IPS-20b (cell line): ENCODE results near the gene NTSR1.

Experiments
- H3K27ac ChIP-seq: one replicate; pipeline ENCODE4 v1.5.1; 2013; ENCODE audit warnings: low read length
- H3K27me3 ChIP-seq: 2 replicates; pipeline ENCODE4 v1.6.1; 2013; ENCODE audit warnings: mild to moderate bottlenecking, low read length, inconsistent platforms; ENCODE audit not compliant: insufficient read depth
- H3K36me3 ChIP-seq: 2 replicates; pipeline ENCODE4 v1.6.1; 2013; ENCODE audit warnings: low read depth, mild to moderate bottlenecking, inconsistent platforms, low read length, moderate library complexity; ENCODE audit not compliant: insufficient read depth
- H3K4me1 ChIP-seq: 2 replicates; pipeline ENCODE4 v1.6.1; 2013; ENCODE audit warnings: mild to moderate bottlenecking, control low read depth, inconsistent platforms, low read length, moderate library complexity; ENCODE audit not compliant: insufficient read depth
- H3K4me3 ChIP-seq: 2 replicates; pipeline ENCODE4 v1.5.1; 2013; ENCODE audit warnings: mild to moderate bottlenecking, low read length, inconsistent platforms
- H3K9ac ChIP-seq: 2 replicates; pipeline ENCODE4 v1.6.1; 2013; ENCODE audit warnings: low read depth, mild to moderate bottlenecking, inconsistent platforms, low read length, moderate library complexity
- H3K9me3 ChIP-seq: 2 replicates; pipeline ENCODE4 v1.6.1; 2013; ENCODE audit warnings: mild to moderate bottlenecking, low read depth, low read length, inconsistent platforms; ENCODE audit not compliant: insufficient read depth

The NTSR1 gene

GRCh38 chr20:62733526-62733842, 24.8 kb downstream of the NTSR1 start:
- no peaks in the 10 kb centered on the region for H3K36me3 ChIP-seq
- no peaks in the 10 kb centered on the region for H3K4me1 ChIP-seq
- H3K4me3 ChIP-seq: no peak overlapping the region
- H3K27ac ChIP-seq: no peak overlapping the region
- no peak overlapping the region for H3K9ac ChIP-seq
- no peaks in the 10 kb centered on the region for H3K9me3 ChIP-seq
- H3K27me3 ChIP-seq: peaks cover 6% of the 10 kb centered on the region; the same call in 1 of the 2 replicates

GRCh38 chr20:62733891-62734290, 25.3 kb downstream of the NTSR1 start:
- H3K4me3 ChIP-seq: no peak overlapping the region
- H3K27me3 ChIP-seq: peaks cover 6% of the 10 kb centered on the region; the same call in 1 of the 2 replicates
- H3K36me3 ChIP-seq: no peaks in the 10 kb centered on the region
- H3K27ac ChIP-seq: no peak overlapping the region
- no peaks in the 10 kb centered on the region for H3K9me3 ChIP-seq
- no peak overlapping the region for H3K9ac ChIP-seq
- no peaks in the 10 kb centered on the region for H3K4me1 ChIP-seq

- no peak overlapping the region for H3K9ac ChIP-seq
- no peak overlapping the region for H3K4me3 ChIP-seq
- H3K36me3 ChIP-seq: no peaks in the 10 kb centered on the region
- H3K27ac ChIP-seq: no peak overlapping the region
- no peaks in the 10 kb centered on the region for H3K4me1 ChIP-seq
- H3K27me3 ChIP-seq: peaks cover 6% of the 10 kb centered on the region; the same call in 1 of the 2 replicates
- no peaks in the 10 kb centered on the region for H3K9me3 ChIP-seq
These were observed 25.7 kb downstream of the NTSR1 start for GRCh38 chr20:62734326-62734725.

GRCh38 chr20:62734881-62735280, 26.2 kb downstream of the NTSR1 start:
- H3K27ac ChIP-seq: no peak overlapping the region
- no peaks in the 10 kb centered on the region for H3K9me3 ChIP-seq
- H3K9ac ChIP-seq: no peak overlapping the region
- H3K36me3 ChIP-seq: no peaks in the 10 kb centered on the region
- no peaks in the 10 kb centered on the region for H3K4me1 ChIP-seq
- peaks cover 6% of the 10 kb centered on the region; the same call in 1 of the 2 replicates for H3K27me3 ChIP-seq
- H3K4me3 ChIP-seq: no peak overlapping the region

GRCh38 chr20:62735331-62735821, 26.7 kb downstream of the NTSR1 start:
- no peaks in the 10 kb centered on the region for H3K9me3 ChIP-seq
- H3K9ac ChIP-seq: no peak overlapping the region
- no peaks in the 10 kb centered on the region for H3K4me1 ChIP-seq
- no peaks in the 10 kb centered on the region for H3K36me3 ChIP-seq
- no peak overlapping the region for H3K4me3 ChIP-seq
- no peak overlapping the region for H3K27ac ChIP-seq
- H3K27me3 ChIP-seq: peaks cover 6% of the 10 kb centered on the region; the same call in 1 of the 2 replicates

- H3K4me3 ChIP-seq: no peak overlapping the region
- no peaks in the 10 kb centered on the region for H3K36me3 ChIP-seq
- peaks cover 6% of the 10 kb centered on the region; the same call in 1 of the 2 replicates for H3K27me3 ChIP-seq
- no peaks in the 10 kb centered on the region for H3K9me3 ChIP-seq
- H3K27ac ChIP-seq: no peak overlapping the region
- no peaks in the 10 kb centered on the region for H3K4me1 ChIP-seq
- H3K9ac ChIP-seq: no peak overlapping the region
These were observed 27.4 kb downstream of the NTSR1 start for GRCh38 chr20:62736026-62736406.

- peaks cover 6% of the 10 kb centered on the region; the same call in 1 of the 2 replicates for H3K27me3 ChIP-seq
These were observed 27.9 kb downstream of the NTSR1 start for GRCh38 chr20:62736407-62737071.

GRCh38 chr20:62737271-62737811, 28.7 kb downstream of the NTSR1 start:
- Histone ChIP-seq H3K4me1 (no peaks in the 10 kb centered on the region), H3K36me3 (no peaks in the 10 kb centered on the region), H3K27me3 (peaks cover 6% of the 10 kb centered on the region; the same call in 1 of the 2 replicates), H3K27ac (no peak overlapping the region), H3K9me3 (no peaks in the 10 kb centered on the region), H3K9ac (no peak overlapping the region), H3K4me3 (no peak overlapping the region)

More at GRCh38 chr20:62736407-62737071, 27.9 kb downstream of the NTSR1 start:
- Histone ChIP-seq H3K27ac (no peak overlapping the region), H3K4me1 (no peaks in the 10 kb centered on the region), H3K4me3 (no peak overlapping the region), H3K9me3 (no peaks in the 10 kb centered on the region), H3K36me3 (no peaks in the 10 kb centered on the region), H3K9ac (no peak overlapping the region)

GRCh38 chr20:62738025-62738881, 29.6 kb downstream of the NTSR1 start:
- no peaks in the 10 kb centered on the region for H3K4me1 ChIP-seq
- H3K27me3 ChIP-seq: peaks cover 6% of the 10 kb centered on the region; the same call in 1 of the 2 replicates
- H3K4me3 ChIP-seq: no peak overlapping the region
- no peaks in the 10 kb centered on the region for H3K36me3 ChIP-seq
- no peak overlapping the region for H3K27ac ChIP-seq
- no peaks in the 10 kb centered on the region for H3K9me3 ChIP-seq
- no peak overlapping the region for H3K9ac ChIP-seq

- no peak overlapping the region for H3K4me3 ChIP-seq
- H3K27ac ChIP-seq: no peak overlapping the region
- no peak overlapping the region for H3K9ac ChIP-seq
These were observed 30.4 kb downstream of the NTSR1 start for GRCh38 chr20:62739067-62739466.

GRCh38 chr20:62739581-62740285, 31.1 kb downstream of the NTSR1 start:
- Histone ChIP-seq H3K27me3 (no peaks in the 10 kb centered on the region), H3K9me3 (no peaks in the 10 kb centered on the region), H3K9ac (no peak overlapping the region), H3K27ac (no peak overlapping the region), H3K36me3 (no peaks in the 10 kb centered on the region), H3K4me1 (no peaks in the 10 kb centered on the region), H3K4me3 (no peak overlapping the region)

More at GRCh38 chr20:62739067-62739466, 30.4 kb downstream of the NTSR1 start:
- H3K27me3 ChIP-seq: no peaks in the 10 kb centered on the region; the same call in 1 of the 2 replicates
- H3K9me3 ChIP-seq: no peaks in the 10 kb centered on the region
- H3K4me1 ChIP-seq: no peaks in the 10 kb centered on the region
- no peaks in the 10 kb centered on the region for H3K36me3 ChIP-seq
